Measurements from ENCODE around the gene ZPBP. TPM values are rescaled to one million over a fixed set of nuclear protein-coding genes. Genes with fewer than 3 reads are reported as not detected.
"Not testable (repeated sequence)": the region's sequence is repeated elsewhere in the genome, so short reads cannot be mapped to it uniquely, and the experiment has no call there.

Gene ZPBP
- total RNA-seq, 4 donors from 2014 or later = 0.49 TPM; not detected in 3

GRCh38 chr7:50047716-50048115, 45.3 kb downstream of the ZPBP start:
- H3K36me3 ChIP-seq = no peaks in the 10 kb centered on the region
- H3K27ac ChIP-seq = no peak overlapping the region
- no peaks in the 10 kb centered on the region for H3K27me3 ChIP-seq
- DNase-seq (ENCODE audit: low spot score in 2 of 2) = no peak
- H3K4me1 ChIP-seq = no peaks in the 10 kb centered on the region
- no peaks in the 10 kb centered on the region for H3K9me3 ChIP-seq
- TF ChIP-seq EP300 (IDR thresholded peaks at IDR 0.05) = no peak
- TF ChIP-seq POLR2AphosphoS5 (IDR thresholded peaks at IDR 0.05) = no peak
- no peak for TF ChIP-seq CTCF (IDR thresholded peaks at IDR 0.05)
- no peak for TF ChIP-seq POLR2A (IDR thresholded peaks at IDR 0.05)
- WGBS = 83% methylated on average over 5 of the region's 5 CpGs
- H3K4me3 ChIP-seq = no peak overlapping the region

GRCh38 chr7:50041165-50041564, 51.9 kb downstream of the ZPBP start:
- H3K27me3 ChIP-seq; H3K27ac ChIP-seq; H3K4me3 ChIP-seq; H3K36me3 ChIP-seq; H3K9me3 ChIP-seq; DNase-seq (ENCODE audit: low spot score in 2 of 2); H3K4me1 ChIP-seq: not testable (repeated sequence)
- 77% methylated on average over 1 of the region's 6 CpGs for WGBS

GRCh38 chr7:50037086-50037485, 56.0 kb downstream of the ZPBP start:
- Histone ChIP-seq H3K27ac (no peak overlapping the region), H3K9me3 (no peaks in the 10 kb centered on the region), H3K27me3 (no peaks in the 10 kb centered on the region), H3K4me3 (no peak overlapping the region), H3K4me1 (no peaks in the 10 kb centered on the region), H3K36me3 (no peaks in the 10 kb centered on the region)
- WGBS = 44% methylated on average over 2 of the region's 2 CpGs
- no peak for DNase-seq (ENCODE audit: low spot score in 2 of 2)
- TF ChIP-seq POLR2AphosphoS5 (IDR thresholded peaks at IDR 0.05) (no peak), EP300 (IDR thresholded peaks at IDR 0.05) (no peak), POLR2A (IDR thresholded peaks at IDR 0.05) (no peak), CTCF (IDR thresholded peaks at IDR 0.05) (no peak)

- no peaks in the 10 kb centered on the region for H3K27me3 ChIP-seq
- no peak for DNase-seq (ENCODE audit: low spot score in 2 of 2)
- H3K4me3 ChIP-seq = no peak overlapping the region
Measured at GRCh38 chr7:50022991-50023390, 70.1 kb downstream of the ZPBP start.

GRCh38 chr7:50022451-50022850, 70.6 kb downstream of the ZPBP start:
- no peaks in the 10 kb centered on the region for H3K4me1 ChIP-seq
- TF ChIP-seq CTCF (IDR thresholded peaks at IDR 0.05) = no peak
- TF ChIP-seq EP300 (IDR thresholded peaks at IDR 0.05) = no peak
- TF ChIP-seq POLR2AphosphoS5 (IDR thresholded peaks at IDR 0.05) = no peak
- TF ChIP-seq POLR2A (IDR thresholded peaks at IDR 0.05) = no peak
- H3K27ac ChIP-seq = no peak overlapping the region
- 83% methylated on average over 3 of the region's 3 CpGs for WGBS
- H3K27me3 ChIP-seq = no peaks in the 10 kb centered on the region
- no peaks in the 10 kb centered on the region for H3K36me3 ChIP-seq
- H3K9me3 ChIP-seq = no peaks in the 10 kb centered on the region
- no peak for DNase-seq (ENCODE audit: low spot score in 2 of 2)
- H3K4me3 ChIP-seq = no peak overlapping the region

More at GRCh38 chr7:50022991-50023390, 70.1 kb downstream of the ZPBP start:
- Histone ChIP-seq H3K9me3 (no peaks in the 10 kb centered on the region), H3K27ac (no peak overlapping the region), H3K4me1 (no peaks in the 10 kb centered on the region), H3K36me3 (no peaks in the 10 kb centered on the region)
- WGBS = 95% methylated on average over 4 of the region's 4 CpGs
- no peak for TF ChIP-seq EP300 (IDR thresholded peaks at IDR 0.05)
- no peak for TF ChIP-seq POLR2A (IDR thresholded peaks at IDR 0.05)
- TF ChIP-seq POLR2AphosphoS5 (IDR thresholded peaks at IDR 0.05) = no peak
- no peak for TF ChIP-seq CTCF (IDR thresholded peaks at IDR 0.05)

- DNase-seq (ENCODE audit: low spot score in 2 of 2) = no peak
- Histone ChIP-seq H3K9me3 (no peaks in the 10 kb centered on the region), H3K36me3 (no peaks in the 10 kb centered on the region), H3K27me3 (no peaks in the 10 kb centered on the region), H3K27ac (no peak overlapping the region), H3K4me1 (no peaks in the 10 kb centered on the region), H3K4me3 (no peak overlapping the region)
- WGBS = 83% methylated on average over 6 of the region's 6 CpGs
- TF ChIP-seq POLR2A (IDR thresholded peaks at IDR 0.05) (no peak), CTCF (IDR thresholded peaks at IDR 0.05) (no peak), POLR2AphosphoS5 (IDR thresholded peaks at IDR 0.05) (no peak), EP300 (IDR thresholded peaks at IDR 0.05) (no peak)
Measured at GRCh38 chr7:49995681-49996080, 97.4 kb downstream of the ZPBP start.
